Activated T-helper 1 cell treated with Interleukin-2 at 50 U/mL for 16 hours (primary cell): ENCODE data around the gene SNX9.
"Not testable (repeated sequence)": the region's sequence is repeated elsewhere in the genome, so short reads cannot be mapped to it uniquely, and the experiment has no call there.

Experiments
- DNase-seq: peaks from one replicate; pipeline ENCODE4 v3.0.0-alpha.2; 2020; ENCODE audit warnings: low read depth

SNX9 gene

GRCh38 chr6:157831424-157832249 lies 8.6 kb downstream of the SNX9 start:
- DNase-seq, result no peak

- DNase-seq, result no peak
Measured at GRCh38 chr6:157832250-157832967, 9.4 kb downstream of the SNX9 start.

- DNase-seq, result no peak
Measured at GRCh38 chr6:157834549-157834948, 11.5 kb downstream of the SNX9 start.

GRCh38 chr6:157838718-157839430 lies 15.8 kb downstream of the SNX9 start:
- DNase-seq, result no peak

GRCh38 chr6:157839606-157840005 lies 16.6 kb downstream of the SNX9 start:
- DNase-seq, result no peak

- DNase-seq, result no peak
Measured at GRCh38 chr6:157840261-157840660, 17.2 kb downstream of the SNX9 start.

- DNase-seq, result no peak
Measured at GRCh38 chr6:157840776-157841175, 17.7 kb downstream of the SNX9 start.

- no peak for DNase-seq
Measured at GRCh38 chr6:157841211-157841840, 18.3 kb downstream of the SNX9 start.

GRCh38 chr6:157842212-157842611 lies 19.2 kb downstream of the SNX9 start:
- DNase-seq, result no peak

GRCh38 chr6:157844196-157844595 lies 21.1 kb downstream of the SNX9 start:
- DNase-seq, result not testable (repeated sequence)

- no peak for DNase-seq
Measured at GRCh38 chr6:157845493-157846259, 22.6 kb downstream of the SNX9 start.

- no peak for DNase-seq
Measured at GRCh38 chr6:157847846-157848245, 24.8 kb downstream of the SNX9 start.

GRCh38 chr6:157848693-157849092 lies 25.6 kb downstream of the SNX9 start:
- DNase-seq, result no peak

- DNase-seq, result no peak
Measured at GRCh38 chr6:157849288-157850017, 26.4 kb downstream of the SNX9 start.

GRCh38 chr6:157850030-157850429 lies 27.0 kb downstream of the SNX9 start:
- DNase-seq, result no peak

- DNase-seq, result no peak
Measured at GRCh38 chr6:157853018-157853805, 30.2 kb downstream of the SNX9 start.

- DNase-seq, result no peak
Measured at GRCh38 chr6:157853902-157854502, 31.0 kb downstream of the SNX9 start.

- no peak for DNase-seq
Measured at GRCh38 chr6:157855325-157855724, 32.3 kb downstream of the SNX9 start.

- DNase-seq, result not testable (repeated sequence)
Measured at GRCh38 chr6:157855804-157856203, 32.8 kb downstream of the SNX9 start.

- not testable (repeated sequence) for DNase-seq
Measured at GRCh38 chr6:157858664-157859063, 35.6 kb downstream of the SNX9 start.
